ENCODE results near the gene MED13L. TPM values are rescaled to one million over a fixed set of nuclear protein-coding genes. Genes with fewer than 3 reads are reported as not detected.

MED13L gene
- total RNA-seq, 4 donors from 2014 or later, result 173 to 222 (median 192) TPM

GRCh38 chr12:116099652-116100432, 177.7 kb downstream of the MED13L start:
- no peak for ATAC-seq
- H3K36me3 ChIP-seq, result peaks cover 0 to 12% of the 10 kb centered on the region in 2 donors
- TF ChIP-seq EP300 (IDR thresholded peaks at IDR 0.05) (no peak), CTCF (IDR thresholded peaks at IDR 0.05) (no peak), POLR2AphosphoS5 (IDR thresholded peaks at IDR 0.05) (no peak), POLR2A (IDR thresholded peaks at IDR 0.05) (no peak)
- no peaks in the 10 kb centered on the region for H3K27me3 ChIP-seq
- WGBS, 2 donors (ENCODE audit: low coverage in 1 of 2), result 65 to 78% methylated on average over 2 to 6 of the region's 6 CpGs
- H3K4me3 ChIP-seq, result no peak overlapping the region
- peaks cover 0 to 31% (median 6%) of the 10 kb centered on the region in 3 donors for H3K4me1 ChIP-seq
- no peaks in the 10 kb centered on the region for H3K9me3 ChIP-seq
- no peak overlapping the region for H3K27ac ChIP-seq

GRCh38 chr12:116096874-116097273, 180.6 kb downstream of the MED13L start:
- WGBS, 2 donors (ENCODE audit: low coverage in 1 of 2), result 90 to 92% methylated on average over 5 of the region's 5 CpGs
- no peak overlapping the region for H3K4me3 ChIP-seq
- H3K36me3 ChIP-seq, result peaks cover 0 to 13% of the 10 kb centered on the region in 2 donors
- H3K9me3 ChIP-seq, result no peaks in the 10 kb centered on the region
- no peaks in the 10 kb centered on the region for H3K27me3 ChIP-seq
- H3K27ac ChIP-seq, result no peak overlapping the region
- ATAC-seq, result no peak
- TF ChIP-seq POLR2AphosphoS5 (IDR thresholded peaks at IDR 0.05), result no peak
- no peak for TF ChIP-seq CTCF (IDR thresholded peaks at IDR 0.05)
- TF ChIP-seq EP300 (IDR thresholded peaks at IDR 0.05), result no peak
- no peak for TF ChIP-seq POLR2A (IDR thresholded peaks at IDR 0.05)
- peaks cover 0 to 15% (median 0%) of the 10 kb centered on the region in 3 donors for H3K4me1 ChIP-seq

- Histone ChIP-seq H3K27ac (no peak overlapping the region), H3K4me1 (peaks cover 0 to 10% (median 0%) of the 10 kb centered on the region in 3 donors), H3K4me3 (no peak overlapping the region), H3K9me3 (no peaks in the 10 kb centered on the region), H3K27me3 (no peaks in the 10 kb centered on the region), H3K36me3 (peaks cover 0 to 13% of the 10 kb centered on the region in 2 donors)
- no peak for TF ChIP-seq EP300 (IDR thresholded peaks at IDR 0.05)
- TF ChIP-seq CTCF (IDR thresholded peaks at IDR 0.05), result no peak
- TF ChIP-seq POLR2AphosphoS5 (IDR thresholded peaks at IDR 0.05), result no peak
- no peak for TF ChIP-seq POLR2A (IDR thresholded peaks at IDR 0.05)
- ATAC-seq, result no peak
These were observed 183.0 kb downstream of the MED13L start for GRCh38 chr12:116094475-116094874.

GRCh38 chr12:116093915-116094314, 183.6 kb downstream of the MED13L start:
- Histone ChIP-seq H3K27ac (no peak overlapping the region), H3K9me3 (no peaks in the 10 kb centered on the region), H3K4me3 (no peak overlapping the region), H3K36me3 (peaks cover 0 to 13% of the 10 kb centered on the region in 2 donors), H3K27me3 (no peaks in the 10 kb centered on the region), H3K4me1 (peaks cover 0 to 6% (median 0%) of the 10 kb centered on the region in 3 donors)
- WGBS, 2 donors (ENCODE audit: low coverage in 1 of 2), result 83 to 93% methylated on average over 1 of the region's 1 CpG
- no peak for ATAC-seq
- TF ChIP-seq POLR2AphosphoS5 (IDR thresholded peaks at IDR 0.05) (no peak), CTCF (IDR thresholded peaks at IDR 0.05) (no peak), POLR2A (IDR thresholded peaks at IDR 0.05) (no peak), EP300 (IDR thresholded peaks at IDR 0.05) (no peak)

GRCh38 chr12:116092776-116093175, 184.7 kb downstream of the MED13L start:
- Histone ChIP-seq H3K27ac (no peak overlapping the region), H3K36me3 (peaks cover 0 to 13% of the 10 kb centered on the region in 2 donors), H3K4me1 (peaks cover 0 to 11% (median 0%) of the 10 kb centered on the region in 3 donors), H3K27me3 (no peaks in the 10 kb centered on the region), H3K9me3 (no peaks in the 10 kb centered on the region), H3K4me3 (no peak overlapping the region)
- ATAC-seq, result no peak
- 70 to 75% methylated on average over 1 of the region's 1 CpG for WGBS, 2 donors (ENCODE audit: low coverage in 1 of 2)
- TF ChIP-seq CTCF (IDR thresholded peaks at IDR 0.05) (no peak), EP300 (IDR thresholded peaks at IDR 0.05) (no peak), POLR2A (IDR thresholded peaks at IDR 0.05) (no peak), POLR2AphosphoS5 (IDR thresholded peaks at IDR 0.05) (no peak)
